HepG2 (cell line): ENCODE results near the gene TEX19. TPM values are rescaled to one million over a fixed set of nuclear protein-coding genes. Genes with fewer than 3 reads are reported as not detected.
A peak's percentile ranks its signal among the peaks of the same experiment; 100 is the strongest.

Experiments
- CHD2 ChIP-seq: IDR thresholded peaks from 2 replicates; pipeline ENCODE4 v1.6.1; 2011; ENCODE audit warnings: low read depth, low read length, improper control_type of control experiment
- GATAD1 ChIP-seq: IDR thresholded peaks from 2 replicates; pipeline ENCODE4 v1.6.1; 2016; ENCODE audit warnings: missing genetic modification reagents, missing compliant biosample characterization
- HDAC6 ChIP-seq: fragments of 200-600 bp; sonication (generic); IDR thresholded peaks from 2 replicates; pipeline ENCODE4 v1.7.0; 2017; ENCODE audit warnings: mild to moderate bottlenecking, antibody characterized with exemption, low read length, low read depth
- KMT2A ChIP-seq: sonication (generic); formaldehyde crosslinking; IDR thresholded peaks from 2 replicates; pipeline ENCODE4 v1.4.0; 2020; ENCODE audit warnings: missing genetic modification reagents
- KMT2B ChIP-seq: IDR thresholded peaks from 2 replicates; pipeline ENCODE4 v1.6.1; 2016; ENCODE audit warnings: missing genetic modification reagents, missing compliant biosample characterization
- NAIF1 ChIP-seq: sonication (generic); formaldehyde crosslinking; IDR thresholded peaks from 2 replicates; pipeline ENCODE4 v1.5.0; 2020; ENCODE audit warnings: mild to moderate bottlenecking, missing genetic modification reagents, borderline replicate concordance
- NCOA5 ChIP-seq: sonication (generic); formaldehyde crosslinking; IDR thresholded peaks from 2 replicates; pipeline ENCODE4 v1.4.0; 2020; ENCODE audit warnings: missing genetic modification reagents
- PLRG1 ChIP-seq: fragments of 450-650 bp; conservative IDR thresholded peaks from 2 replicates; pipeline ENCODE4 v1.6.1; 2016
- RBM39 ChIP-seq: fragments of 200-400 bp; formaldehyde crosslinking; IDR thresholded peaks from one replicate; pipeline ENCODE4 v1.6.1; 2018; ENCODE audit warnings: antibody characterized with exemption, mild to moderate bottlenecking, low read depth, low read length; ENCODE audit not compliant: poor library complexity, severe bottlenecking
- SIX1 ChIP-seq: sonication (generic); formaldehyde crosslinking; IDR thresholded peaks from 2 replicates; pipeline ENCODE4 v1.4.0; 2020; ENCODE audit warnings: missing genetic modification reagents, borderline replicate concordance
- SMYD3 ChIP-seq: sonication (generic); formaldehyde crosslinking; IDR thresholded peaks from 2 replicates; pipeline ENCODE4 v1.8.1; 2023; ENCODE audit warnings: mild to moderate bottlenecking, missing genetic modification reagents
- TBX3 ChIP-seq: fragments of 450-650 bp; IDR thresholded peaks from 2 replicates; pipeline ENCODE4 v1.6.1; 2017; ENCODE audit warnings: antibody characterized with exemption, mild to moderate bottlenecking, inconsistent platforms, borderline replicate concordance
- TCF7L2 ChIP-seq: IDR thresholded peaks from 2 replicates; pipeline ENCODE4 v1.6.1; 2011; ENCODE audit warnings: mild to moderate bottlenecking, low read depth, low read length, moderate library complexity
- ZNF331 ChIP-seq: sonication (generic); formaldehyde crosslinking; IDR thresholded peaks from 2 replicates; pipeline ENCODE4 v1.4.0; 2020; ENCODE audit warnings: missing genetic modification reagents
- ZNF441 ChIP-seq: sonication (generic); formaldehyde crosslinking; IDR thresholded peaks from 2 replicates; pipeline ENCODE4 v1.7.0; 2021; ENCODE audit warnings: missing genetic modification reagents, borderline replicate concordance
- ZNF530 ChIP-seq: sonication (generic); formaldehyde crosslinking; IDR thresholded peaks from 2 replicates; pipeline ENCODE4 v1.5.0; 2020; ENCODE audit warnings: low read depth, mild to moderate bottlenecking, missing genetic modification reagents
- ZNF547 ChIP-seq: sonication (generic); formaldehyde crosslinking; IDR thresholded peaks from 2 replicates; pipeline ENCODE4 v1.5.1; 2020; ENCODE audit warnings: mild to moderate bottlenecking, missing genetic modification reagents
- ZNF577 ChIP-seq: sonication (generic); formaldehyde crosslinking; IDR thresholded peaks from 2 replicates; pipeline ENCODE4 v1.4.0; 2020; ENCODE audit warnings: mild to moderate bottlenecking, low read depth, missing genetic modification reagents, borderline replicate concordance
- polyA plus RNA-seq, 8 experiments: library from polyadenylated mRNA; depleted of rRNA in 3 of 8; stranded (reverse) in 7 of 8; unstranded in 1 of 8; fragments of >200 nt; fragmentation: Illumina TruSeq in 4 of 8; extraction: Trizol in 4 of 8; gene quantifications; 2 replicates each; pipeline versions ENCODE4 v1.2.1 to v1.2.3, GENCODE V29; 2011 to 2016; ENCODE audit warnings: low read depth in 4 of 8, missing spikeins in 1 of 8, mixed read lengths in 1 of 8; ENCODE audit not compliant: insufficient read depth in 1 of 8
- total RNA-seq, 5 experiments: library from RNA; depleted of rRNA; stranded (reverse); fragments of >200 nt; fragmentation: Illumina TruSeq; extraction: Trizol; gene quantifications; 2 replicates each; pipeline ENCODE4 v1.2.3, GENCODE V29; 2016; ENCODE audit warnings: low read depth in 1 of 5
- TF ChIP-seq, protein P1 (sequence below): fragments of 450-650 bp; IDR thresholded peaks from 2 replicates; pipeline ENCODE4 v1.6.1; 2017; ENCODE audit warnings: mild to moderate bottlenecking
- TF ChIP-seq, protein P2 (sequence below): sonication (generic); formaldehyde crosslinking; IDR thresholded peaks from 2 replicates; pipeline ENCODE4 v1.5.0; 2020; ENCODE audit warnings: mild to moderate bottlenecking, low read depth, missing genetic modification reagents, borderline replicate concordance
- TF ChIP-seq, protein P3 (sequence below), 2 experiments: IDR thresholded peaks; 2 replicates each; pipeline ENCODE4 v1.6.1; 2011 to 2012; ENCODE audit warnings: low read length in 2 of 2, borderline replicate concordance in 1 of 2, low read depth in 1 of 2, mild to moderate bottlenecking in 1 of 2, moderate library complexity in 1 of 2
- TF ChIP-seq, protein P4 (sequence below): fragments of 450-650 bp; IDR thresholded peaks from 2 replicates; pipeline ENCODE4 v1.6.1; 2017

The TEX19 gene
- total and polyA plus RNA-seq, 2 of the 13 experiments (the other 11 are each of a cell fraction or from before 2014, with no cell fraction given): 1.3 to 6.0 TPM

DNA sequence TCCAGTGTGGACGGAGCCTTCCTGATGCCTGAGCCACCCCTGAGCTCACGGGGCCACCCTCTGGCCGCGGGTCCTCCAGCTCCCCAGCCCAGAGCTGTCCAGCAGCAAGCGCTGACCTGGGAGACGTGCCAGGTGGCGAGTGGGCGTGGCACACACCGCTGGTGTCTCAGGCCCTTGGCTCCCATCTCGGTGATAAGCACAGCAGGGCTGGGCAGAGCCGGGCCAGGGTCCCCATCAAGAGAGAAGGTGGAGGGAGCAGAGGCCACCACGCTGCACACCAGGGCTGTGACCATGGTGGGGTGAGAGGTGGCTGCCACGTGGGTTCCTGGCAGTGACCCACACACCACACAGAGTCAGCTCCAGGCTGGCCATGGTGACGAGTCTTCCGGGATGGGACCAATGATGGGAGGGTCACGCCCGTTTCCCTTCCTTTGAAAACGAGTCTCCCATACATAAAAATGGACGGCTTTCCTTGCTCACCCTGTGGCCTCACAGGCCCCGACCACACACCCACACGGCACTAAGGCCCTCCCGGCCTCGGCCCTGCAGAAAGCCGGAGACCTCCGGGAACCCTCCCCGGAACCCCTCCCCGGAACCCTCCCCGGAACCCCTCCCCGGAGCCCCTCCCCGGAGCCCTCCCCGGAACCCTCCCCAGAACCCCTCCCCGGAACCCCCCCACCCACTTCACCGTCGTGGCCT lies 29.3 kb downstream of the TEX19 start (continued):
- TF ChIP-seq, protein P1, sequence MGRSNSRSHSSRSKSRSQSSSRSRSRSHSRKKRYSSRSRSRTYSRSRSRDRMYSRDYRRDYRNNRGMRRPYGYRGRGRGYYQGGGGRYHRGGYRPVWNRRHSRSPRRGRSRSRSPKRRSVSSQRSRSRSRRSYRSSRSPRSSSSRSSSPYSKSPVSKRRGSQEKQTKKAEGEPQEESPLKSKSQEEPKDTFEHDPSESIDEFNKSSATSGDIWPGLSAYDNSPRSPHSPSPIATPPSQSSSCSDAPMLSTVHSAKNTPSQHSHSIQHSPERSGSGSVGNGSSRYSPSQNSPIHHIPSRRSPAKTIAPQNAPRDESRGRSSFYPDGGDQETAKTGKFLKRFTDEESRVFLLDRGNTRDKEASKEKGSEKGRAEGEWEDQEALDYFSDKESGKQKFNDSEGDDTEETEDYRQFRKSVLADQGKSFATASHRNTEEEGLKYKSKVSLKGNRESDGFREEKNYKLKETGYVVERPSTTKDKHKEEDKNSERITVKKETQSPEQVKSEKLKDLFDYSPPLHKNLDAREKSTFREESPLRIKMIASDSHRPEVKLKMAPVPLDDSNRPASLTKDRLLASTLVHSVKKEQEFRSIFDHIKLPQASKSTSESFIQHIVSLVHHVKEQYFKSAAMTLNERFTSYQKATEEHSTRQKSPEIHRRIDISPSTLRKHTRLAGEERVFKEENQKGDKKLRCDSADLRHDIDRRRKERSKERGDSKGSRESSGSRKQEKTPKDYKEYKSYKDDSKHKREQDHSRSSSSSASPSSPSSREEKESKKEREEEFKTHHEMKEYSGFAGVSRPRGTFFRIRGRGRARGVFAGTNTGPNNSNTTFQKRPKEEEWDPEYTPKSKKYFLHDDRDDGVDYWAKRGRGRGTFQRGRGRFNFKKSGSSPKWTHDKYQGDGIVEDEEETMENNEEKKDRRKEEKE: no peak
- 0 out of 2 replicates have a peak, but pooled peaks have one; percentile 41 for TF ChIP-seq KMT2A (CRISPR knock-in tag)
- no peak for TF ChIP-seq TBX3
- TF ChIP-seq, protein P2, sequence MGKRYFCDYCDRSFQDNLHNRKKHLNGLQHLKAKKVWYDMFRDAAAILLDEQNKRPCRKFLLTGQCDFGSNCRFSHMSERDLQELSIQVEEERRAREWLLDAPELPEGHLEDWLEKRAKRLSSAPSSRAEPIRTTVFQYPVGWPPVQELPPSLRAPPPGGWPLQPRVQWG (CRISPR knock-in tag): no peak
- TF ChIP-seq ZNF530 (CRISPR knock-in tag): no peak
- no peak for TF ChIP-seq TCF7L2
- no peak for TF ChIP-seq HDAC6
- no peak for TF ChIP-seq ZNF547
- peak; percentile 78 for TF ChIP-seq ZNF331
- TF ChIP-seq RBM39: no peak
- TF ChIP-seq NAIF1: no peak
- TF ChIP-seq CHD2: no peak
- no peak for TF ChIP-seq ZNF577 (CRISPR knock-in tag)
- TF ChIP-seq KMT2B: no peak; the same call in 1 of the 2 replicates
- no peak for TF ChIP-seq GATAD1
- no peak for TF ChIP-seq SIX1 (CRISPR knock-in tag)
- no peak for TF ChIP-seq SMYD3
- TF ChIP-seq, protein P3, sequence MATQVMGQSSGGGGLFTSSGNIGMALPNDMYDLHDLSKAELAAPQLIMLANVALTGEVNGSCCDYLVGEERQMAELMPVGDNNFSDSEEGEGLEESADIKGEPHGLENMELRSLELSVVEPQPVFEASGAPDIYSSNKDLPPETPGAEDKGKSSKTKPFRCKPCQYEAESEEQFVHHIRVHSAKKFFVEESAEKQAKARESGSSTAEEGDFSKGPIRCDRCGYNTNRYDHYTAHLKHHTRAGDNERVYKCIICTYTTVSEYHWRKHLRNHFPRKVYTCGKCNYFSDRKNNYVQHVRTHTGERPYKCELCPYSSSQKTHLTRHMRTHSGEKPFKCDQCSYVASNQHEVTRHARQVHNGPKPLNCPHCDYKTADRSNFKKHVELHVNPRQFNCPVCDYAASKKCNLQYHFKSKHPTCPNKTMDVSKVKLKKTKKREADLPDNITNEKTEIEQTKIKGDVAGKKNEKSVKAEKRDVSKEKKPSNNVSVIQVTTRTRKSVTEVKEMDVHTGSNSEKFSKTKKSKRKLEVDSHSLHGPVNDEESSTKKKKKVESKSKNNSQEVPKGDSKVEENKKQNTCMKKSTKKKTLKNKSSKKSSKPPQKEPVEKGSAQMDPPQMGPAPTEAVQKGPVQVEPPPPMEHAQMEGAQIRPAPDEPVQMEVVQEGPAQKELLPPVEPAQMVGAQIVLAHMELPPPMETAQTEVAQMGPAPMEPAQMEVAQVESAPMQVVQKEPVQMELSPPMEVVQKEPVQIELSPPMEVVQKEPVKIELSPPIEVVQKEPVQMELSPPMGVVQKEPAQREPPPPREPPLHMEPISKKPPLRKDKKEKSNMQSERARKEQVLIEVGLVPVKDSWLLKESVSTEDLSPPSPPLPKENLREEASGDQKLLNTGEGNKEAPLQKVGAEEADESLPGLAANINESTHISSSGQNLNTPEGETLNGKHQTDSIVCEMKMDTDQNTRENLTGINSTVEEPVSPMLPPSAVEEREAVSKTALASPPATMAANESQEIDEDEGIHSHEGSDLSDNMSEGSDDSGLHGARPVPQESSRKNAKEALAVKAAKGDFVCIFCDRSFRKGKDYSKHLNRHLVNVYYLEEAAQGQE (IDR thresholded peaks at IDR 0.05; ENCODE audit: borderline replicate concordance in 1 of 2, low read depth in 1 of 2, low read length in 2 of 2): peak; percentile 94 to 95
- peak; percentile 88; the same call in 1 of the 2 replicates for TF ChIP-seq NCOA5 (CRISPR knock-in tag)
- no peak for TF ChIP-seq PLRG1
- TF ChIP-seq ZNF441: no peak
- TF ChIP-seq, protein P4, sequence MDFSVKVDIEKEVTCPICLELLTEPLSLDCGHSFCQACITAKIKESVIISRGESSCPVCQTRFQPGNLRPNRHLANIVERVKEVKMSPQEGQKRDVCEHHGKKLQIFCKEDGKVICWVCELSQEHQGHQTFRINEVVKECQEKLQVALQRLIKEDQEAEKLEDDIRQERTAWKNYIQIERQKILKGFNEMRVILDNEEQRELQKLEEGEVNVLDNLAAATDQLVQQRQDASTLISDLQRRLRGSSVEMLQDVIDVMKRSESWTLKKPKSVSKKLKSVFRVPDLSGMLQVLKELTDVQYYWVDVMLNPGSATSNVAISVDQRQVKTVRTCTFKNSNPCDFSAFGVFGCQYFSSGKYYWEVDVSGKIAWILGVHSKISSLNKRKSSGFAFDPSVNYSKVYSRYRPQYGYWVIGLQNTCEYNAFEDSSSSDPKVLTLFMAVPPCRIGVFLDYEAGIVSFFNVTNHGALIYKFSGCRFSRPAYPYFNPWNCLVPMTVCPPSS: no peak
